H1 (cell line): ENCODE data around the gene MTARC2. TPM values are rescaled to one million over a fixed set of nuclear protein-coding genes. Genes with fewer than 3 reads are reported as not detected.

Experiments used
- BCL11A ChIP-seq, 2 experiments: IDR thresholded peaks; one replicate each; pipeline ENCODE4 v1.6.1; 2011; ENCODE audit warnings: low read depth in 2 of 2, low read length in 2 of 2, mild to moderate bottlenecking in 2 of 2
- CEBPB ChIP-seq: IDR thresholded peaks from 2 replicates; pipeline ENCODE4 v1.6.1; 2012; ENCODE audit warnings: low read depth, low read length
- EZH2 ChIP-seq: fragments of 200-600 bp; sonication (generic); IDR thresholded peaks from 2 replicates; pipeline ENCODE4 v1.7.1; 2012; ENCODE audit warnings: low read depth, mild to moderate bottlenecking, moderate library complexity, low read length, inconsistent platforms; ENCODE audit not compliant: severe bottlenecking
- GTF2F1 ChIP-seq: IDR thresholded peaks from 2 replicates; pipeline ENCODE4 v1.6.1; 2012; ENCODE audit warnings: low read depth, low read length, improper control_type of control experiment, borderline replicate concordance
- HDAC2 ChIP-seq, 2 experiments: fragments of 300-600 bp in 1 of 2; sonication (generic) in 1 of 2; IDR thresholded peaks; 2 replicates each; pipeline ENCODE4 v1.6.1; 2011 to 2012; ENCODE audit warnings: low read depth in 2 of 2, low read length in 2 of 2, mild to moderate bottlenecking in 2 of 2, moderate library complexity in 2 of 2, borderline replicate concordance in 1 of 2, inconsistent platforms in 1 of 2
- KDM4A ChIP-seq: IDR thresholded peaks from one replicate; pipeline ENCODE4 v1.7.1; 2012; ENCODE audit warnings: low read depth, mild to moderate bottlenecking, moderate library complexity, low read length, inconsistent platforms; ENCODE audit not compliant: severe bottlenecking
- NANOG ChIP-seq: IDR thresholded peaks from 2 replicates; pipeline ENCODE4 v1.6.1; 2011; ENCODE audit warnings: low read length, low read depth, mild to moderate bottlenecking, inconsistent platforms; ENCODE audit not compliant: insufficient read depth, poor library complexity, severe bottlenecking
- PHF8 ChIP-seq: fragments of 200-600 bp; sonication (generic); conservative IDR thresholded peaks from 2 replicates; pipeline ENCODE4 v1.7.1; 2012; ENCODE audit warnings: low read depth, mild to moderate bottlenecking, inconsistent platforms, low read length, moderate library complexity
- POLR2A ChIP-seq, 2 experiments: IDR thresholded peaks; 1 replicate in 1 of 2; 2 replicates in 1 of 2; pipeline ENCODE4 v1.6.1; 2011; ENCODE audit warnings: low read depth in 2 of 2, low read length in 2 of 2, mild to moderate bottlenecking in 2 of 2; ENCODE audit errors: control extremely low read depth in 1 of 2
- POLR2AphosphoS5 ChIP-seq: IDR thresholded peaks from 2 replicates; pipeline ENCODE4 v1.6.1; 2011; ENCODE audit warnings: low read depth, low read length
- POU5F1 ChIP-seq: IDR thresholded peaks from 2 replicates; pipeline ENCODE4 v1.6.1; 2011; ENCODE audit warnings: low read depth, mild to moderate bottlenecking, low read length, moderate library complexity
- RAD21 ChIP-seq, 2 experiments: IDR thresholded peaks in 1 of 2; conservative IDR thresholded peaks in 1 of 2; 2 replicates each; pipeline ENCODE4 v1.6.1; 2011; ENCODE audit warnings: low read depth in 2 of 2, low read length in 2 of 2, improper control_type of control experiment in 1 of 2, inconsistent platforms in 1 of 2, mild to moderate bottlenecking in 1 of 2, moderate library complexity in 1 of 2
- RXRA ChIP-seq: IDR thresholded peaks from 2 replicates; pipeline ENCODE4 v1.6.1; 2011; ENCODE audit warnings: low read depth, mild to moderate bottlenecking, low read length, moderate library complexity; ENCODE audit not compliant: insufficient read depth
- SIN3A ChIP-seq, 2 experiments: IDR thresholded peaks in 1 of 2; conservative IDR thresholded peaks in 1 of 2; 2 replicates each; pipeline ENCODE4 v1.6.1; 2011 to 2012; ENCODE audit warnings: low read length in 2 of 2, improper control_type of control experiment in 1 of 2, low read depth in 1 of 2, mild to moderate bottlenecking in 1 of 2
- SIRT6 ChIP-seq: IDR thresholded peaks from one replicate; pipeline ENCODE4 v1.7.1; 2012; ENCODE audit warnings: low read length, inconsistent platforms
- SIX5 ChIP-seq: IDR thresholded peaks from 2 replicates; pipeline ENCODE4 v1.6.1; 2011; ENCODE audit warnings: mild to moderate bottlenecking, low read depth, low read length
- SP2 ChIP-seq: IDR thresholded peaks from 2 replicates; pipeline ENCODE4 v1.6.1; 2012; ENCODE audit warnings: mild to moderate bottlenecking, low read length, inconsistent platforms
- TAF1 ChIP-seq: IDR thresholded peaks from 2 replicates; pipeline ENCODE4 v1.6.1; 2011; ENCODE audit warnings: mild to moderate bottlenecking, low read depth, low read length
- TAF7 ChIP-seq: optimal IDR thresholded peaks from 2 replicates; pipeline ENCODE3; 2011; ENCODE audit warnings: low read depth, mild to moderate bottlenecking, inconsistent platforms, low read length, moderate library complexity, borderline replicate concordance
- TBP ChIP-seq: IDR thresholded peaks from 2 replicates; pipeline ENCODE4 v1.6.1; 2011; ENCODE audit warnings: low read depth, low read length, improper control_type of control experiment
- ZNF274 ChIP-seq: IDR thresholded peaks from 2 replicates; pipeline ENCODE4 v1.7.0; 2012; ENCODE audit warnings: low read length, borderline replicate concordance; ENCODE audit errors: extremely low read depth
- polyA plus RNA-seq, 7 experiments: library from polyadenylated mRNA; depleted of rRNA in 3 of 7; stranded (reverse) in 5 of 7; unstranded in 2 of 7; fragments of >200 nt in 5 of 7; fragments of 200-250 nt in 2 of 7; gene quantifications; 1 replicate in 5 of 7; 2 replicates in 1 of 7; 4 replicates in 1 of 7; pipeline versions ENCODE4 v1.2.1 to v1.2.3, GENCODE V29; 2011 to 2013; ENCODE audit warnings: missing spikeins in 2 of 7, mixed read lengths in 2 of 7
- total RNA-seq: library from RNA; stranded (reverse); fragmentation: NEBNext Ultra II Directional; extraction: Animal tissue kit (Norgen Biotek cat#: 25700); gene quantifications from 2 replicates; pipeline ENCODE4 v1.2.1, GENCODE V29; 2021
- TF ChIP-seq, protein P1 (sequence below): IDR thresholded peaks from 2 replicates; pipeline ENCODE4 v1.6.1; 2011; ENCODE audit warnings: low read depth, mild to moderate bottlenecking, low read length; ENCODE audit not compliant: insufficient read depth
- TF ChIP-seq, protein P2 (sequence below): IDR thresholded peaks from 2 replicates; pipeline ENCODE4 v1.6.1; 2012; ENCODE audit warnings: inconsistent platforms

The MTARC2 gene
- total and polyA plus RNA-seq, 2 of the 8 experiments (the other 6 are each of a cell fraction or from before 2014, with no cell fraction given): 7.2 to 7.9 TPM

DNA sequence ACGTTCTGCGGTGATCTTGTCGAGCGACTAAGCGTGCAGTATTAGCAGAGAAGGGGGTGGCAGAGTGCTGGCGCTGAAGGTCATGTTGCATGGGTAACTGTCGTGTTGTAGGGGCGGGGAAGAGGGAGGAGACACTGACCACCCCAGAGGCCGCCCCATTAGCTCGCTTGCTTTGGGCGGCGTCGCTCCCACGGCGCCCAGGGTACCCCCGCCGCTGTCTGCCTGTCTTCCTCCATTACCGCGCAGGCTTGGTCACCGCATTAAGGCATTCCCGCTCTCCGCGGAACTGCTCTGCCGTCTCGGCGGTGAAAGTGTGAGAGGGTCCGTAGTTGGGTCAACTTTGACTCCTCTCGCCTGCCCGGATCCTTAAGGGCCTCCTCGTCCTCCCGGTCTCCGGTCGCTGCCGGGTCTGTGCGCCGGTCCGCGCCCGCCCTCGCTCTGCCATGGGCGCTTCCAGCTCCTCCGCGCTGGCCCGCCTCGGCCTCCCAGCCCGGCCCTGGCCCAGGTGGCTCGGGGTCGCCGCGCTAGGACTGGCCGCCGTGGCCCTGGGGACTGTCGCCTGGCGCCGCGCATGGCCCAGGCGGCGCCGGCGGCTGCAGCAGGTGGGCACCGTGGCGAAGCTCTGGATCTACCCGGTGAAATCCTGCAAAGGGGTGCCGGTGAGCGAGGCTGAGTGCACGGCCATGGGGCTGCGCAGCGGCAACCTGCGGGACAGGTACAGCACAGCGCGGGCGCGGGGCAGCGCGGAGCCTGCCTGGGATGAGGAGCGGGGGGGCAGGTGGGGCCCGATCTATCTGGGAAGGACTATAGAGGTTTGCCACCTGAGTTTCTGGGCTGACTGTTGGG lies at the start of gene MTARC2 (continued):
- 0 out of 4 replicates have a peak, but pooled peaks of 1 of the 2 experiments have one; percentile 26 for TF ChIP-seq SIN3A (conservative IDR thresholded peaks at IDR 0.05 in 1 of 2, IDR thresholded peaks at IDR 0.05 in 1 of 2; ENCODE audit: low read depth in 1 of 2, low read length in 2 of 2)
- peak; percentile 83 for TF ChIP-seq POLR2AphosphoS5
- TF ChIP-seq, protein P1, sequence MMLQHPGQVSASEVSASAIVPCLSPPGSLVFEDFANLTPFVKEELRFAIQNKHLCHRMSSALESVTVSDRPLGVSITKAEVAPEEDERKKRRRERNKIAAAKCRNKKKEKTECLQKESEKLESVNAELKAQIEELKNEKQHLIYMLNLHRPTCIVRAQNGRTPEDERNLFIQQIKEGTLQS: no peak
- TF ChIP-seq NANOG: no peak
- no peak for TF ChIP-seq POU5F1
- TF ChIP-seq CEBPB: no peak
- peak; percentile 86; the same call in 1 of the 2 replicates for TF ChIP-seq TAF1
- TF ChIP-seq EZH2: no peak
- no peak for TF ChIP-seq HDAC2 (IDR thresholded peaks at IDR 0.05; ENCODE audit: borderline replicate concordance in 1 of 2, low read depth in 2 of 2, low read length in 2 of 2)
- no peak for TF ChIP-seq SIX5
- no peak; the same call in 1 of the 2 replicates for TF ChIP-seq GTF2F1
- peak; percentile 79 to 92 for TF ChIP-seq POLR2A (IDR thresholded peaks at IDR 0.05; ENCODE audit: control extremely low read depth in 1 of 2, low read depth in 2 of 2, low read length in 2 of 2)
- peak; percentile 84 for TF ChIP-seq TBP
- TF ChIP-seq SIRT6: no peak
- no peak for TF ChIP-seq BCL11A (IDR thresholded peaks at IDR 0.05; ENCODE audit: low read depth in 2 of 2, low read length in 2 of 2)
- no peak for TF ChIP-seq RXRA
- peak; percentile 68 for TF ChIP-seq PHF8
- peak; percentile 89 for TF ChIP-seq KDM4A
- TF ChIP-seq, protein P2, sequence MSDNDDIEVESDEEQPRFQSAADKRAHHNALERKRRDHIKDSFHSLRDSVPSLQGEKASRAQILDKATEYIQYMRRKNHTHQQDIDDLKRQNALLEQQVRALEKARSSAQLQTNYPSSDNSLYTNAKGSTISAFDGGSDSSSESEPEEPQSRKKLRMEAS: peak; percentile 56
- no peak for TF ChIP-seq ZNF274
- peak; percentile 47 for TF ChIP-seq TAF7
- no peak for TF ChIP-seq SP2
- TF ChIP-seq RAD21 (IDR thresholded peaks at IDR 0.05 in 1 of 2, conservative IDR thresholded peaks at IDR 0.05 in 1 of 2; ENCODE audit: low read depth in 2 of 2, low read length in 2 of 2): no peak
